ENCODE measurements around the gene LAMA5.

DNA sequence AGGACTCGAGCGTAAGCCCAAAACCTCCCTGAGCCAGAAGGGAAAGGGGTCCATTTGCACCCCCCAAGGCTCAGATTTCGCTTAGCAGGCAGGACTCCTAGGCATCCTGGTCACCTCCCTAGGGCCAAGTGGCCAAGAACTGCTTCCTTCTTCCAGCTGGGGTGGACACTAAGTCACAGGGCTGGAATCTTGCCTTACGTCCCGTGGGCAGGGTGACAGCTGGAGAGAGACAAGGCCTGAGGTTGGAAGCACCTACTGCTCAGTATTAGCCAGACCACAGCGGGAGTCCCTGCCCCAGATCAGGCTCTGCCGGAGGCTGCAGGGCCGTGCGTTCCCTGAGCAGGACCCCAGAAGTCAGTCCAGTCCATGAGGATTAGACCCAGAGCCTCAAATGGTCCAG, 19.7 kb downstream of the LAMA5 start:
- TF ChIP-seq, protein P1, sequence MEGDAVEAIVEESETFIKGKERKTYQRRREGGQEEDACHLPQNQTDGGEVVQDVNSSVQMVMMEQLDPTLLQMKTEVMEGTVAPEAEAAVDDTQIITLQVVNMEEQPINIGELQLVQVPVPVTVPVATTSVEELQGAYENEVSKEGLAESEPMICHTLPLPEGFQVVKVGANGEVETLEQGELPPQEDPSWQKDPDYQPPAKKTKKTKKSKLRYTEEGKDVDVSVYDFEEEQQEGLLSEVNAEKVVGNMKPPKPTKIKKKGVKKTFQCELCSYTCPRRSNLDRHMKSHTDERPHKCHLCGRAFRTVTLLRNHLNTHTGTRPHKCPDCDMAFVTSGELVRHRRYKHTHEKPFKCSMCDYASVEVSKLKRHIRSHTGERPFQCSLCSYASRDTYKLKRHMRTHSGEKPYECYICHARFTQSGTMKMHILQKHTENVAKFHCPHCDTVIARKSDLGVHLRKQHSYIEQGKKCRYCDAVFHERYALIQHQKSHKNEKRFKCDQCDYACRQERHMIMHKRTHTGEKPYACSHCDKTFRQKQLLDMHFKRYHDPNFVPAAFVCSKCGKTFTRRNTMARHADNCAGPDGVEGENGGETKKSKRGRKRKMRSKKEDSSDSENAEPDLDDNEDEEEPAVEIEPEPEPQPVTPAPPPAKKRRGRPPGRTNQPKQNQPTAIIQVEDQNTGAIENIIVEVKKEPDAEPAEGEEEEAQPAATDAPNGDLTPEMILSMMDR (IDR thresholded peaks at IDR 0.05): no peak
- TF ChIP-seq EZH2 (IDR thresholded peaks at IDR 0.05; ENCODE audit: borderline replicate concordance, insufficient read depth, low read depth, low read length, poor library complexity, severe bottlenecking): no peak

Data from B cell (primary cell).